GDM1 (cell line): Measurements from ENCODE around the gene CECR2.

Experiments used
- DNase-seq: peaks from one replicate; lab custom pipeline; 2025; lab: John Stamatoyannopoulos, UW

Gene CECR2

GRCh38 chr22:17575151-17575550 lies 205.9 kb downstream of the CECR2 start:
- no peak for DNase-seq

GRCh38 chr22:17575681-17576080 lies 206.4 kb downstream of the CECR2 start:
- no peak for DNase-seq

- DNase-seq = no peak
Measured at GRCh38 chr22:17576470-17576869, 207.2 kb downstream of the CECR2 start.

- DNase-seq = no peak
Measured at GRCh38 chr22:17578136-17578754, 209.0 kb downstream of the CECR2 start.

- no peak for DNase-seq
Measured at GRCh38 chr22:17579535-17579981, 210.3 kb downstream of the CECR2 start.

GRCh38 chr22:17580441-17581031 lies 211.3 kb downstream of the CECR2 start:
- no peak for DNase-seq

- DNase-seq = no peak
Measured at GRCh38 chr22:17581056-17581455, 211.8 kb downstream of the CECR2 start.

GRCh38 chr22:17581631-17582030 lies 212.4 kb downstream of the CECR2 start:
- no peak for DNase-seq

GRCh38 chr22:17583151-17583550 lies 213.9 kb downstream of the CECR2 start:
- DNase-seq = no peak

- no peak for DNase-seq
Measured at GRCh38 chr22:17586831-17587440, 217.7 kb downstream of the CECR2 start.

- no peak for DNase-seq
Measured at GRCh38 chr22:17587629-17588028, 218.4 kb downstream of the CECR2 start.

- DNase-seq = no peak
Measured at GRCh38 chr22:17588606-17589005, 219.3 kb downstream of the CECR2 start.

- no peak for DNase-seq
Measured at GRCh38 chr22:17589810-17590375, 220.6 kb downstream of the CECR2 start.

GRCh38 chr22:17590586-17590985 lies 221.3 kb downstream of the CECR2 start:
- DNase-seq = no peak

- DNase-seq = no peak
Measured at GRCh38 chr22:17592201-17592600, 222.9 kb downstream of the CECR2 start.

GRCh38 chr22:17596226-17596625 lies 227.0 kb downstream of the CECR2 start:
- no peak for DNase-seq

GRCh38 chr22:17597217-17597616 lies 228.0 kb downstream of the CECR2 start:
- DNase-seq = no peak

GRCh38 chr22:17598318-17598717 lies 229.1 kb downstream of the CECR2 start:
- DNase-seq = no peak

GRCh38 chr22:17601031-17601430 lies 231.8 kb downstream of the CECR2 start:
- DNase-seq = no peak

- DNase-seq = no peak
Measured at GRCh38 chr22:17603668-17604067, 234.4 kb downstream of the CECR2 start.

GRCh38 chr22:17606496-17606895 lies 237.2 kb downstream of the CECR2 start:
- no peak for DNase-seq
